Stimulated activated CD8-positive, alpha-beta memory T cell treated with anti-CD3 and anti-CD28 coated beads, Interleukin-7, amount 100 ng/mL, for 24 hours (primary cell): ENCODE data around the gene ATP10B.

Experiments used
- DNase-seq: peaks from one replicate; pipeline ENCODE4 v3.0.0-alpha.2; 2020; ENCODE audit warnings: low read depth

ATP10B gene

GRCh38 chr5:160635046-160635445, 217.0 kb downstream of the ATP10B start:
- no peak for DNase-seq

- no peak for DNase-seq
These were observed 223.0 kb downstream of the ATP10B start for GRCh38 chr5:160629003-160629402.

- DNase-seq = no peak
These were observed 223.4 kb downstream of the ATP10B start for GRCh38 chr5:160628619-160628968.

GRCh38 chr5:160627921-160628618, 223.9 kb downstream of the ATP10B start:
- no peak for DNase-seq

GRCh38 chr5:160626322-160626721, 225.7 kb downstream of the ATP10B start:
- no peak for DNase-seq

GRCh38 chr5:160621526-160621925, 230.5 kb downstream of the ATP10B start:
- DNase-seq = no peak

GRCh38 chr5:160620401-160620800, 231.6 kb downstream of the ATP10B start:
- DNase-seq = no peak

- DNase-seq = no peak
These were observed 232.6 kb downstream of the ATP10B start for GRCh38 chr5:160619381-160619780.

- no peak for DNase-seq
These were observed 233.7 kb downstream of the ATP10B start for GRCh38 chr5:160618286-160618685.

GRCh38 chr5:160616712-160617497, 235.1 kb downstream of the ATP10B start:
- DNase-seq = no peak

GRCh38 chr5:160614136-160614535, 237.9 kb downstream of the ATP10B start:
- DNase-seq = no peak

GRCh38 chr5:160605266-160605665, 246.7 kb downstream of the ATP10B start:
- no peak for DNase-seq

- DNase-seq = no peak
These were observed 247.5 kb downstream of the ATP10B start for GRCh38 chr5:160604484-160604883.

- DNase-seq = no peak
These were observed 249.3 kb downstream of the ATP10B start for GRCh38 chr5:160602744-160603143.

- no peak for DNase-seq
These were observed 251.0 kb downstream of the ATP10B start for GRCh38 chr5:160601046-160601445.

GRCh38 chr5:160573318-160573717, 278.7 kb downstream of the ATP10B start:
- DNase-seq = no peak

- DNase-seq = no peak
These were observed 284.8 kb downstream of the ATP10B start for GRCh38 chr5:160567031-160567705.

GRCh38 chr5:160565376-160565775, 286.6 kb downstream of the ATP10B start:
- DNase-seq = no peak

- DNase-seq = no peak
These were observed 295.2 kb downstream of the ATP10B start for GRCh38 chr5:160556846-160557245.

- no peak for DNase-seq
These were observed 295.9 kb downstream of the ATP10B start for GRCh38 chr5:160555971-160556631.

- DNase-seq = no peak
These were observed 296.4 kb downstream of the ATP10B start for GRCh38 chr5:160555581-160555970.

- DNase-seq = no peak
These were observed 301.9 kb downstream of the ATP10B start for GRCh38 chr5:160550075-160550474.
